MM.1S (cell line): Measurements from ENCODE around the gene PGGT1B.

Experiments
- EZH2 ChIP-seq: fragments of 300-600 bp; sonication (generic); optimal IDR thresholded peaks from 2 replicates; pipeline ENCODE3; 2017; ENCODE audit warnings: low read depth, mild to moderate bottlenecking, antibody characterized with exemption, low read length, mixed read lengths
- TF ChIP-seq, protein P1 (sequence below): fragments of 300-600 bp; sonication (generic); IDR thresholded peaks from 2 replicates; pipeline ENCODE4 v1.5.1; 2016; ENCODE audit warnings: antibody characterized with exemption, low read length, mixed read lengths

DNA sequence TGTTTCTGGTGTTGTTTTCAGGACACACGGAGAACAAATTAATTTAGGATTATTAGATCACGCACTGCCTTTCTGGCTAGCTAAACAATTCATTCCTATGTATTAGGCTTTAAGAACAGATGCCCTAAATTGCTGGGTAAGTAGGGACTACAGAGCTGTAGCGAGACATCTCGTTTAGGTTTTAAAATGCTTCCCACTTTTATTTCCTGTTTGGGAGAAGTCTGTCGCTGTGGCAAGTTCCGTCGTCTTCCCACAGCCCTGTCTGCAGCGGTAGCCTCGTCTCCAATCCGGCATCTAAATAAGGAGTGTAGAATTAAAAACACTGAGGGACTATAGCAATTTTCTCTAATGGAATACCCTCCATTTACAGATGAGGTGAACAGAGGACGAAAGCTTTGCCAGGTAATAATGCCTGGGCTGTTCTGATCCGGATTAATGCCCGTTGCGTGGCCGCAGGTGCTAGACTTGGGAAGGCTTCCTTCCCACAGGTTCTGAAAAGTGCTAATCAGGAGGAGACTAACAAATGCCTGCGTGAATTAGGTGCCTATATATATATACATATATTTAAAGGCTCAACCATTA lies 91.7 kb downstream of the PGGT1B start:
- no peak for TF ChIP-seq EZH2
- TF ChIP-seq, protein P1, sequence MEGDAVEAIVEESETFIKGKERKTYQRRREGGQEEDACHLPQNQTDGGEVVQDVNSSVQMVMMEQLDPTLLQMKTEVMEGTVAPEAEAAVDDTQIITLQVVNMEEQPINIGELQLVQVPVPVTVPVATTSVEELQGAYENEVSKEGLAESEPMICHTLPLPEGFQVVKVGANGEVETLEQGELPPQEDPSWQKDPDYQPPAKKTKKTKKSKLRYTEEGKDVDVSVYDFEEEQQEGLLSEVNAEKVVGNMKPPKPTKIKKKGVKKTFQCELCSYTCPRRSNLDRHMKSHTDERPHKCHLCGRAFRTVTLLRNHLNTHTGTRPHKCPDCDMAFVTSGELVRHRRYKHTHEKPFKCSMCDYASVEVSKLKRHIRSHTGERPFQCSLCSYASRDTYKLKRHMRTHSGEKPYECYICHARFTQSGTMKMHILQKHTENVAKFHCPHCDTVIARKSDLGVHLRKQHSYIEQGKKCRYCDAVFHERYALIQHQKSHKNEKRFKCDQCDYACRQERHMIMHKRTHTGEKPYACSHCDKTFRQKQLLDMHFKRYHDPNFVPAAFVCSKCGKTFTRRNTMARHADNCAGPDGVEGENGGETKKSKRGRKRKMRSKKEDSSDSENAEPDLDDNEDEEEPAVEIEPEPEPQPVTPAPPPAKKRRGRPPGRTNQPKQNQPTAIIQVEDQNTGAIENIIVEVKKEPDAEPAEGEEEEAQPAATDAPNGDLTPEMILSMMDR: no peak
